Measurements from ENCODE around the gene PLAAT2. TPM values are rescaled to one million over a fixed set of nuclear protein-coding genes. Genes with fewer than 3 reads are reported as not detected.

PLAAT2 gene
- total and polyA plus RNA-seq, 9 of the 15 experiments (the other 6 are each of a cell fraction or from before 2014, with no cell fraction given), result not detected

GRCh38 chr11:63520606-63521170 lies 42.5 kb downstream of the PLAAT2 start:
- ChIA-PET CTCF (ENCODE audit: low intra/inter-chr PET ratio) (no interaction called here), POLR2A (no interaction called here)
- DNase-seq (ENCODE audit: extremely low read depth in 1 of 4, low spot score in 3 of 4) (no peak), ATAC-seq (no peak), FAIRE-seq (no peak)
- H3K9ac ChIP-seq (ENCODE audit: insufficient read depth in 1 of 2, low read depth in 2 of 2, low read length in 2 of 2), result no peak overlapping the region
- no peaks in the 10 kb centered on the region for H3K36me3 ChIP-seq (ENCODE audit: control insufficient read depth, insufficient read depth, low read length)
- H3K9me1 ChIP-seq (ENCODE audit: control insufficient read depth, insufficient read depth, low read length), result no peaks in the 10 kb centered on the region
- no peak overlapping the region for H3K27ac ChIP-seq (ENCODE audit: extremely low read depth, low read depth, low read length)
- peaks cover 12 to 29% of the 10 kb centered on the region in 2 experiments for H3K4me1 ChIP-seq (replicated peaks in 1 of 2; ENCODE audit: control insufficient read depth in 2 of 2, insufficient read depth in 2 of 2, low read length in 2 of 2)
- no peak overlapping the region for H3K4me3 ChIP-seq
- WGBS (ENCODE audit: insufficient coverage, low coverage, missing lambda C conversion rate), result 58% methylated on average over 5 of the region's 5 CpGs
- H3K79me2 ChIP-seq (ENCODE audit: control insufficient read depth, insufficient read depth, low read length), result no peaks in the 10 kb centered on the region
- BruUV-seq (replicated peaks), result no TSS peak
- no peaks in the 10 kb centered on the region for H3K27me3 ChIP-seq (ENCODE audit: control insufficient read depth in 2 of 2, insufficient read depth in 2 of 2, low read length in 2 of 2)
- H3K4me2 ChIP-seq (ENCODE audit: insufficient read depth, low read length), result no peak overlapping the region
- H4K20me1 ChIP-seq (replicated peaks; ENCODE audit: control insufficient read depth, insufficient read depth, low read length), result no peaks in the 10 kb centered on the region
- H2AFZ ChIP-seq (ENCODE audit: low read depth, low read length), result no peak overlapping the region
- TF ChIP-seq NFXL1 (CRISPR knock-in tag; IDR thresholded peaks at IDR 0.05) (no peak), ZNF431 (CRISPR knock-in tag; IDR thresholded peaks at IDR 0.05) (peak; percentile 95), CBX3 (IDR thresholded peaks at IDR 0.05; ENCODE audit: borderline replicate concordance in 1 of 2, low read length in 2 of 2) (0 out of 3 replicates have a peak, but pooled peaks of 1 of the 2 experiments have one; percentile 10)
- intact Hi-C loops (cut with micrococcal nuclease), result no loop called here
- in situ Hi-C loops (cut with MboI), result no loop called here
- peaks cover 6% of the 10 kb centered on the region for H3K9me3 ChIP-seq (replicated peaks; ENCODE audit: control insufficient read depth, insufficient read depth, low read depth, low read length)

GRCh38 chr11:63518548-63518947 lies 44.6 kb downstream of the PLAAT2 start:
- H3K36me3 ChIP-seq (ENCODE audit: control insufficient read depth, insufficient read depth, low read length), result no peaks in the 10 kb centered on the region
- ChIA-PET CTCF (ENCODE audit: low intra/inter-chr PET ratio) (no interaction called here), POLR2A (interaction anchor here (0.7 to 3.0 kb wide), 5 partner anchors 11 to 79 kb away, joined by 3 to 11 read pairs (median 5); partner anchors contain the start of gene PLAAT4)
- ATAC-seq (peak; percentile 51), DNase-seq (ENCODE audit: extremely low read depth in 1 of 4, low spot score in 3 of 4) (peak in 2 of 4 experiments; percentile 18 to 64), FAIRE-seq (peak; percentile 67)
- no peak overlapping the region for H3K4me3 ChIP-seq
- peak overlapping the region in 1 of 2 experiments; percentile 17; a peak in 1 of 4 replicates for H3K9ac ChIP-seq (ENCODE audit: insufficient read depth in 1 of 2, low read depth in 2 of 2, low read length in 2 of 2)
- no peaks in the 10 kb centered on the region; the same call in 1 of the 2 replicates for H3K9me3 ChIP-seq (replicated peaks; ENCODE audit: control insufficient read depth, insufficient read depth, low read depth, low read length)
- H3K4me1 ChIP-seq (replicated peaks in 1 of 2; ENCODE audit: control insufficient read depth in 2 of 2, insufficient read depth in 2 of 2, low read length in 2 of 2), result peaks cover 16 to 29% of the 10 kb centered on the region in 2 experiments
- H3K79me2 ChIP-seq (ENCODE audit: control insufficient read depth, insufficient read depth, low read length), result no peaks in the 10 kb centered on the region
- H2AFZ ChIP-seq (ENCODE audit: low read depth, low read length), result no peak overlapping the region
- peak overlapping the region; percentile 3; the same call in 1 of the 3 replicates for H3K27ac ChIP-seq (ENCODE audit: extremely low read depth, low read depth, low read length)
- intact Hi-C loops (cut with micrococcal nuclease), result no loop called here
- peak overlapping the region; percentile 35; the same call in 1 of the 2 replicates for H3K4me2 ChIP-seq (ENCODE audit: insufficient read depth, low read length)
- H3K9me1 ChIP-seq (ENCODE audit: control insufficient read depth, insufficient read depth, low read length), result no peaks in the 10 kb centered on the region
- 0% methylated on average over 1 of the region's 1 CpG for WGBS (ENCODE audit: insufficient coverage, low coverage, missing lambda C conversion rate)
- no TSS peak for BruUV-seq (replicated peaks)
- no peaks in the 10 kb centered on the region for H3K27me3 ChIP-seq (ENCODE audit: control insufficient read depth in 2 of 2, insufficient read depth in 2 of 2, low read length in 2 of 2)
- in situ Hi-C loops (cut with MboI), result no loop called here
- no peaks in the 10 kb centered on the region for H4K20me1 ChIP-seq (replicated peaks; ENCODE audit: control insufficient read depth, insufficient read depth, low read length)
- TF ChIP-seq BRD4 (IDR thresholded peaks at IDR 0.05) (no peak), ZNF668 (CRISPR knock-in tag; IDR thresholded peaks at IDR 0.05) (no peak), SUPT5H (IDR thresholded peaks at IDR 0.05) (no peak), MTA2 (IDR thresholded peaks at IDR 0.05; ENCODE audit: low read depth) (peak; percentile 60), RCOR1 (IDR thresholded peaks at IDR 0.05; ENCODE audit: borderline replicate concordance in 1 of 2, low read depth in 2 of 2, low read length in 2 of 2) (peak in 1 of 2 experiments; percentile 16; a peak in 1 of 4 replicates), STAT5A (IDR thresholded peaks at IDR 0.05; ENCODE audit: borderline replicate concordance, low read length) (peak; percentile 30; the same call in 1 of the 2 replicates), RAD21 (CRISPR knock-in tag; conservative IDR thresholded peaks at IDR 0.05 in 1 of 2, IDR thresholded peaks at IDR 0.05 in 1 of 2) (peak in 1 of 2 experiments; percentile 17; a peak in 1 of 4 replicates), NFE2 (IDR thresholded peaks at IDR 0.05; ENCODE audit: low read depth) (peak; percentile 72), CTCFL (IDR thresholded peaks at IDR 0.05; ENCODE audit: borderline replicate concordance, insufficient read depth, low read depth, low read length, poor library complexity, severe bottlenecking) (no peak), MAFG (tag; conservative IDR thresholded peaks at IDR 0.05) (peak; percentile 47; the same call in 1 of the 2 replicates), BACH1 (tag; IDR thresholded peaks at IDR 0.05) (no peak), ZNF224 (CRISPR knock-in tag; IDR thresholded peaks at IDR 0.05) (no peak)

Data from K562 (cell line).